Measurements from ENCODE around the gene MT1G. TPM values are rescaled to one million over a fixed set of nuclear protein-coding genes. Genes with fewer than 3 reads are reported as not detected.

Gene MT1G
- total RNA-seq, 1 donor, result not detected

- DNase-seq (ENCODE audit: low read depth), result no peak
- no peak for TF ChIP-seq CTCF (IDR thresholded peaks at IDR 0.05; ENCODE audit: insufficient read depth, low read length)
- H3K4me3 ChIP-seq (ENCODE audit: low read depth, low read length), result peak overlapping the region; percentile 55
Observed at GRCh38 chr16:56658327-56658875, 9.5 kb downstream of the MT1G start.

GRCh38 chr16:56657555-56658326 is 10.1 kb downstream of the MT1G start, which contains the start of gene MT1F:
TSS of gene MT1F (plus strand) at chr16:56657959. CDS start at chr16:56658059, 100 bp downstream.
- no peak for DNase-seq (ENCODE audit: low read depth)
- TF ChIP-seq CTCF (IDR thresholded peaks at IDR 0.05; ENCODE audit: insufficient read depth, low read length), result no peak
- H3K4me3 ChIP-seq (ENCODE audit: low read depth, low read length), result peak within 1 kb of the TSS; percentile 55

GRCh38 chr16:56653218-56653617 is 14.6 kb downstream of the MT1G start:
- TF ChIP-seq CTCF (IDR thresholded peaks at IDR 0.05; ENCODE audit: insufficient read depth, low read length), result no peak
- no peak for DNase-seq (ENCODE audit: low read depth)
- H3K4me3 ChIP-seq (ENCODE audit: low read depth, low read length), result no peak overlapping the region

GRCh38 chr16:56652600-56652999 is 15.3 kb downstream of the MT1G start:
- no peak for TF ChIP-seq CTCF (IDR thresholded peaks at IDR 0.05; ENCODE audit: insufficient read depth, low read length)
- no peak for DNase-seq (ENCODE audit: low read depth)
- H3K4me3 ChIP-seq (ENCODE audit: low read depth, low read length), result no peak overlapping the region

GRCh38 chr16:56651586-56651985 is 16.3 kb downstream of the MT1G start, which contains the start of gene MT1B:
TSS of gene MT1B (plus strand) at chr16:56651886. CDS start at chr16:56651954, 68 bp downstream.
- DNase-seq (ENCODE audit: low read depth), result no peak
- no peak for TF ChIP-seq CTCF (IDR thresholded peaks at IDR 0.05; ENCODE audit: insufficient read depth, low read length)
- no peak within 1 kb of the TSS for H3K4me3 ChIP-seq (ENCODE audit: low read depth, low read length)

GRCh38 chr16:56649820-56650219 is 18.0 kb downstream of the MT1G start:
- TF ChIP-seq CTCF (IDR thresholded peaks at IDR 0.05; ENCODE audit: insufficient read depth, low read length), result no peak
- no peak for DNase-seq (ENCODE audit: low read depth)
- no peak overlapping the region for H3K4me3 ChIP-seq (ENCODE audit: low read depth, low read length)

Data from fibroblast of the aortic adventitia (primary cell).